Ascending aorta (tissue), 2 donors: ENCODE results near the gene SNED1. TPM values are rescaled to one million over a fixed set of nuclear protein-coding genes. Genes with fewer than 3 reads are reported as not detected.

Experiments
- DNase-seq, 2 donors: peaks; one replicate each; pipeline ENCODE4 v3.0.0-alpha.2; 2019; ENCODE audit warnings: low spot score in 2 of 2
- H3K27ac ChIP-seq, 2 donors: fragments of 200-600 bp; sonication (generic); one replicate each; pipeline ENCODE4 v1.5.1; 2016 to 2017; ENCODE audit warnings: mild to moderate bottlenecking in 1 of 2
- H3K27me3 ChIP-seq: fragments of 200-600 bp; sonication (generic); one replicate; pipeline ENCODE4 v1.5.1; 2017
- H3K36me3 ChIP-seq, 2 donors: fragments of 200-600 bp; sonication (generic); one replicate each; pipeline ENCODE4 v1.5.1; 2016
- H3K4me1 ChIP-seq, 2 donors: fragments of 200-600 bp; sonication (generic); one replicate each; pipeline ENCODE4 v1.5.1; 2016 to 2017; ENCODE audit warnings: mild to moderate bottlenecking in 1 of 2
- H3K4me3 ChIP-seq, 2 donors: fragments of 200-600 bp; sonication (generic); one replicate each; pipeline ENCODE4 v1.5.1; 2016 to 2017; ENCODE audit warnings: mild to moderate bottlenecking in 1 of 2
- H3K9me3 ChIP-seq, 2 donors: fragments of 200-600 bp; sonication (generic); one replicate each; pipeline ENCODE4 v1.5.1; 2016
- CTCF ChIP-seq, 3 experiments: fragments of 200-600 bp in 2 of 3; fragments of 450-650 bp in 1 of 3; sonication (generic) in 2 of 3; IDR thresholded peaks; one replicate each; pipeline ENCODE4 v1.5.1; 2016 to 2019; ENCODE audit warnings: antibody characterized with exemption in 3 of 3, mild to moderate bottlenecking in 1 of 3, moderate library complexity in 1 of 3
- intact Hi-C: fragments of 100-400 bp; cut with DNase I; formaldehyde crosslinking; loops from one replicate; pipeline ENCODE4 v1.15.1; 2023
- total RNA-seq: library from RNA; depleted of rRNA; stranded (reverse); fragments of >200 nt; gene quantifications from one replicate; pipeline ENCODE4 v1.1.0, GENCODE V29; 2016

SNED1 gene
- total RNA-seq, 1 donor from 2014 or later: 84.3 TPM

GRCh38 chr2:241068136-241068941 is 69.9 kb downstream of the SNED1 start:
- intact Hi-C loops: no loop called here
- H3K9me3 ChIP-seq: no peaks in the 10 kb centered on the region
- H3K4me1 ChIP-seq: no peaks in the 10 kb centered on the region
- TF ChIP-seq CTCF (IDR thresholded peaks at IDR 0.05): no peak
- no peak overlapping the region for H3K4me3 ChIP-seq
- DNase-seq: no peak
- H3K36me3 ChIP-seq: peaks cover 67 to 87% of the 10 kb centered on the region in 2 donors
- no peaks in the 10 kb centered on the region for H3K27me3 ChIP-seq
- H3K27ac ChIP-seq: no peak overlapping the region

- no peak overlapping the region for H3K27ac ChIP-seq
- H3K27me3 ChIP-seq: no peaks in the 10 kb centered on the region
- peaks cover 75 to 96% of the 10 kb centered on the region in 2 donors for H3K36me3 ChIP-seq
- intact Hi-C loops: no loop called here
- no peak for TF ChIP-seq CTCF (IDR thresholded peaks at IDR 0.05)
- DNase-seq: no peak
- no peaks in the 10 kb centered on the region for H3K4me1 ChIP-seq
- H3K9me3 ChIP-seq: no peaks in the 10 kb centered on the region
- H3K4me3 ChIP-seq: no peak overlapping the region
Observed at GRCh38 chr2:241068942-241069810, 70.8 kb downstream of the SNED1 start.

GRCh38 chr2:241069821-241070281 is 71.4 kb downstream of the SNED1 start:
- no peak overlapping the region for H3K4me3 ChIP-seq
- no peaks in the 10 kb centered on the region for H3K27me3 ChIP-seq
- no peak for DNase-seq
- H3K9me3 ChIP-seq: no peaks in the 10 kb centered on the region
- peaks cover 78 to 100% of the 10 kb centered on the region in 2 donors for H3K36me3 ChIP-seq
- no peak overlapping the region for H3K27ac ChIP-seq
- H3K4me1 ChIP-seq: no peaks in the 10 kb centered on the region
- no peak for TF ChIP-seq CTCF (IDR thresholded peaks at IDR 0.05)
- intact Hi-C loops: no loop called here

- Histone ChIP-seq H3K36me3 (peaks cover 75 to 100% of the 10 kb centered on the region in 2 donors), H3K27ac (no peak overlapping the region), H3K4me3 (no peak overlapping the region), H3K9me3 (no peaks in the 10 kb centered on the region), H3K4me1 (no peaks in the 10 kb centered on the region), H3K27me3 (no peaks in the 10 kb centered on the region)
- TF ChIP-seq CTCF (IDR thresholded peaks at IDR 0.05): no peak
- intact Hi-C loops: no loop called here
- DNase-seq: no peak
Observed at GRCh38 chr2:241070361-241070760, 71.9 kb downstream of the SNED1 start.

GRCh38 chr2:241070811-241071676 is 72.6 kb downstream of the SNED1 start:
- Histone ChIP-seq H3K36me3 (peaks cover 68 to 97% of the 10 kb centered on the region in 2 donors), H3K27me3 (no peaks in the 10 kb centered on the region), H3K4me3 (no peak overlapping the region), H3K27ac (no peak overlapping the region), H3K9me3 (no peaks in the 10 kb centered on the region), H3K4me1 (no peaks in the 10 kb centered on the region)
- TF ChIP-seq CTCF (IDR thresholded peaks at IDR 0.05): no peak
- no peak for DNase-seq
- intact Hi-C loops: no loop called here
